ENCODE measurements around the gene KRTAP12-1.
A peak's percentile ranks its signal among the peaks of the same experiment; 100 is the strongest.

The KRTAP12-1 gene

DNA sequence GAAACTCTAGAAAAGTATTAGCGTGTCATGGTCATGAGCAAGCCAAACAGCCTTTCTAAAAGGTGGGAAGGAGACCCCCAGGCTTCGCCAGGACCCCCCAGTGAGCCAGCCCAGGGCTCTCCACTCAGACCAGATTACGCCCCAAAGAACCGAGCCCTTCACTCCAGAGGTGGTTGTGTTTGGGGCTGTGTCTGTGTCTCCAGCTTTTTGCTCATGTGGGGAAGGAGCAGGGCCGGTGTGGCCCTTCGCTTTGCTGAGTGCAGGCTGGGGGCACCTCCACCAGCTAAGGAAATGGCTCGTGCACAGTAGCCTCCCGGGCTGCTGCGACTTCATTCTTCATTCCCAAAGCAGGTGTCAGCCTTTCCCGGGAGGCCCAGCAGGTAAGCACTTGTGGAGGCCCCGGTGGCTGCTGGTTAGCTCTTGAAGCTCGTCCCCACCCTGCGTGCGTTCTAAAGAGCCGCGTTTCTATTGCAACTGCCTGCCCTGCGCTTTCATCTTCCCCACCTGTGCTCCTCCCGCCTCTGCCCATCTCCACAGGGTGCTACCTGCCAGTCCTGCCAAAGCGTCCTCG, 28.9 kb upstream of the KRTAP12-1 start:
- no peak for DNase-seq

DNA sequence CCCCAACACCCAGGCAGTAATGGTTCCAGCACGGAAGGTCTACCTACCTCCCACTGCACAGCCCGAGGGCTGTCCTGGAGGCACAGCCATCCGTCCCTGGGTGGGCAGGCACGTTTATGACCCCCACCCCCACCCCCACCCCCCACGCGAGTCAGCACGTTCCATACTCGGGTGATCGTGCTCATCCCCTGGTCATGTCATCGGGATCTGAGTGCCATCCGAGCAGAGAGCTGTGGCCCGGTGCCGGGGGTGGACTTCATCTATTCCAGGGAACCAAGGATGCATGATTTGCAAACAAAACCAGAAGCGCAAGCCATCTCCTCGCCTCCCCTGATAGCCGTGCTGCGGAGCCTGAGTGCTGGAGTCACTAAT, 28.3 kb upstream of the KRTAP12-1 start:
- no peak for DNase-seq

DNA sequence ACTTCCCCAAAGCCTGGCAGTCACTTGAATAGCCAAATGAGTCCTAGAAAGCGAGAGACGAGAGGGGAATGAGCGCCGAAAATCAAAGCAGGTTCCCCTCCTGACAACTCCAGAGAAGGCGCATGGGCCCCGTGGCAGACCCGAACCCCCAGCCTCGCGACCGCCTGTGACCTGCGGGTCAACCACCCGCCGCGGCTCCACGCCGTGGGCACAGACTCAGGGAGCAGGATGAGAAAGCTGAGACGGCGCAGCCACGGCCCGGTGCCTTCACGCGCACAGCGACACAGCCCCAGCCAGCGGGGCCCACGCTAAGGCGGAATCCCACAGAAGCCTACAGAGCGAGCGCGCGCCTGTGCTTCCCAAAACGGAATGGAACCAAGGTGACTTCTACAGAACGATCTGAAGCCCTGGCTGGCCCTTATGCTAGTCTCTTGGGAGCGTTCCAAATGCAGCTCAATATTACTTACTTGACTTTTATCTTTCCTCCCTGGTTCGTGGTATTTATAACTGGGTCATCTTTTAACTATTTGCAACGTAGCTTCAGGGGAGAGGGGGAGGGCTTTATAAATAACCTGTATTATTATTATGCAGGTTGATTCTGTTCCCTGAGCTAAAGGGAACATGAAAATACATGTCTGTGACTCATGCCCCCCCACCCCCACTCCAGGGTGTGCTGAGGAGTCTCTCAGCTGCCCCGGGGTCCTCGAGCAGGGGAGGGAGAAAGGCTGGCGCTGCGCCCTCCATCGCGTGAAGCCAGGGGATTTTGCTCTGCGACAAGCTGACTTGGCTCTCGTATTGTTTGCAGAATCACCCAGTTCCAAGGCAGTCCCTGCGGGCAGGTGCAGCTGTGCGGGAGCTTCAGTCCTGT, 27.7 kb upstream of the KRTAP12-1 start:
- DNase-seq, result peak; percentile 1

- DNase-seq, result no peak
Measured at GRCh38 chr21:44708866-44709425, 27.0 kb upstream of the KRTAP12-1 start.

DNA sequence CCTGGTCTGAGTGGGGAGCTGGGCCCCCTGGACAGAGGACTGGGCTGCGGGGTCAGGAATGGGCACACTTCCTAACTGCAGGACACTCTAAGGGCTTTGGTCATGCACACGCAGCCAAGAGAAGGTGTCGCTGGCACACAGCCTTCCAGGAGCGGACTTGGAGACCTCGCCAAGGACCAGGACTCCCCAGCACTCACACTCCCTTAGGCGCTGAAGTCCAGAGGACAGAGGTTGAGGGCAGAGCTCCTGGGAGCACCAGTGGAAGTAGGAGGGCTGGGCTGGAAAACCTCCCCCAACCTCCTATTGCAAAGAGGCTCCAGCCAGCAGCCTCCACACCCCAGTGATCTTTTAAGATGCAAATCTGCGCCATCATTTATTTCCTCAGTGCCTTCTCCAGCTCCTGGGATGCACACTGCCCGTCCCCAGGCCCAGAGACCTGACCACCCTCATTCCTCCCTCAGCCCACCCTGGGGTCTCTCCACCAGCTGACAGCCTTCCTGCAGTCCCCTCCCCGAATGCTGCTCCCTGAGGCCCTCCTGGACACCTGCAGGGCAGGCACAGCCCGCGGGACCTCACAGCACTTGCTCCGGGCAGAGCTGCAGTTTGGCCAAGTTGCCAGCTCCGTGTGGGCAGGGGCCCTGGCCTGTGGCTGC, 26.4 kb upstream of the KRTAP12-1 start:
- no peak for DNase-seq

DNA sequence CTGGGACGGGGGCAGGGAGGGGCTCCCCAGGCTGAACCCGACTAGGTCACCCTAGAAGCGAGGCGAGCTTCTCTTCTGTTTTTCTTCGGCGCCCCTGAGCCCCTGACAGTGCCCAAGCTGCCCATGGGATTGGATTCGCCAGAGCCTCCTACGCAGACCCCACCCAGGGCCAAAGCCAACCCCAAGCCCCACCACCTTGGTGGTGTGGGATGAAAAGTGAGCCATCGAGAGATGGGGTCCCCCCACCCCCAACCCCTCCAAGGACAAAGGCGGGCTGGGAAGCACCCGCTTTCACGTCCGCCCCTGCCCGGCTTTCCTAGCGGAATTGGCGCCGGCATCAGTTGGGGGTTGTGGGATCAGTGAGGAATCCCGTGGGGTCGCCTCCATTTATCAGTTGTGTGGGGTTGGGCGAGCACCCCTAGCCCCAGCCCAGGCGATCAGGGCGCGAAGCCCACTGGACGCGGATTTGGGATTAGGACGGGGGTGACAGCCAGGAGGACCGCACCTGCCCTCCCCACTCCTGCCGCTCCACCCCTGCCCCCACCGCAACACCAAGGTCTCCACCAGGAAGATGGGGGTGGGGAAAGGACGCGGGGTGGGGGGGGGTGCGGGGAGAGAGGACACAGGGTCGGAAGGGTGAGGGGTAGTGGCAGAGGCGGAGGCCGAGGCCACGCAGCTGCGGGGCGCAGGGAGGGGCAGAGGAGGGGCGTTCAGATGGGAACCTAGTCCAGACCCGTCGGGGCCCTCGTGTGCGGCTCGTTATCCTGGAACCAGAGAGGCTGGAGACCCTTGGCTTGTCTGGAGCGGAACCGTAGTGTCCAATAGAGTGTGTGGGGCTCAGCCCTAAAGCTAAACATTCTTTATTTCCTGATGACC, 25.0 kb upstream of the KRTAP12-1 start:
- no peak for DNase-seq

- DNase-seq, result no peak
Measured at GRCh38 chr21:44706026-44706705, 24.2 kb upstream of the KRTAP12-1 start.

- DNase-seq, result no peak
Measured at GRCh38 chr21:44704636-44705001, 22.7 kb upstream of the KRTAP12-1 start.

GRCh38 chr21:44703731-44704635, 22.0 kb upstream of the KRTAP12-1 start:
- DNase-seq, result no peak

- DNase-seq, result no peak
Measured at GRCh38 chr21:44702973-44703730, 21.2 kb upstream of the KRTAP12-1 start.

GRCh38 chr21:44702111-44702972, 20.4 kb upstream of the KRTAP12-1 start:
- no peak for DNase-seq

GRCh38 chr21:44701541-44701940, 19.6 kb upstream of the KRTAP12-1 start:
- DNase-seq, result no peak

DNA sequence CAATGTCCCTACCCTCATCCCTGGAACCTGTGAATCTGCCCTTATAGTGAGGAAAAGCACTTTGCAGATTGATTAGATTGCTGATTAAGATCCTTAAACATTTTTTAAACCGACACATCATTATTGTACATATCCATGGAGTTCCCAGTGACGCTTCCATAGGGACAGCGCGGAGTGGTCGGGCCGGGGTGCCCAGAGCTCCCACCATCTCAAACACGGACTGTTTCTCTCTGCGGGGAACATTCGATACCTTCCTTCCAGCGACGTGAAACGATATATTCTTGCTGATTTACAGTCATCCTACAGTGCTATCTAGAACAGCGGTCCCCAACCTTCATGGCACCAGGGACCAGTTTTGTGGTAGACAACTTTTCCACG, 19.0 kb upstream of the KRTAP12-1 start:
- DNase-seq, result no peak

DNA sequence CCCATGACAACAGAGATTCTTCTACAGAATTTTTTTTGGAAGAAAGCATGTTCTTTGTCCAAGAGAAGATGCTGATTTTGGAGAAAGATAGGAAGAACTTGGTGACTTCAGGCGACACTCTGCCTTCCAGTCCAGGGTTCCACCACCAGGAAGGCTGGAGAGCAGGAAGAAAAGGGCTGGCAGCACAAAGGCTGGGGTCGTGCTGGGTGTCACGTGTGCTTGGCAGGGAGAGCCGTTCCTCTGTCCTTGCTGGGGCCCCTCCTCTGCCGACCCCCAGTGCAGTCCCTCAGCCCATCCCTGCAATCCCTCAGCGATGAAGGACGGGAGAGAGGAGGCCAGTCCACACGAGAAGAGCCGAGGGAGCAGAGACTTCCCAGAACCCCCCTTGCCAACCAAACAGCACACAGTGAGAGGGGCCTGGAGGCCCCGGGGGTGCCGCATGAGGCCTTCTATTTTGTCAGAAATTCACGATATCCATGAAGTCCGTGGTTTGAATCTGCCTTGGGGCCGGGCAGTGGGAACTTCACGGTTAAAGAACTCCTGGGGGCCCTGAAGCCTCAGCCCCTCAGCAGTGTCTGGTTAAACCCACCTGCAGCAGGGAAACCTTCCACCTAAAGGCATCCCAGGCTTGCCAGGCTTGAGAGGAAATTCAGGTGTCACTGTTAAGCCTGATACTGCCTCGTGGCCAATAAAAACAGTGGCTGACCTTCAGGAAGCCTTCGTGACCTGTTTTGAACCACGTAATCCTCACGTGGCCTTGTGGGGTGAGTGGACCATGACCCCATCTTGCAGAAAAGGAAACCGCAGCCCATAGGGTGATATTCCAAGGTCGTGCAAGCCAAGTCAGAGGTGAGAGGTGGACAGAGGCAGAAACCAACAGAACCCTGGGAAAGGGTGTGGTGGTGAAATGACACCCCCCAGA, 18.4 kb upstream of the KRTAP12-1 start:
- no peak for DNase-seq

GRCh38 chr21:44699502-44700001, 17.6 kb upstream of the KRTAP12-1 start:
- DNase-seq, result no peak

GRCh38 chr21:44697811-44698734, 16.1 kb upstream of the KRTAP12-1 start:
- DNase-seq, result no peak
